Measurements from ENCODE around the gene SLC44A1.

DNA sequence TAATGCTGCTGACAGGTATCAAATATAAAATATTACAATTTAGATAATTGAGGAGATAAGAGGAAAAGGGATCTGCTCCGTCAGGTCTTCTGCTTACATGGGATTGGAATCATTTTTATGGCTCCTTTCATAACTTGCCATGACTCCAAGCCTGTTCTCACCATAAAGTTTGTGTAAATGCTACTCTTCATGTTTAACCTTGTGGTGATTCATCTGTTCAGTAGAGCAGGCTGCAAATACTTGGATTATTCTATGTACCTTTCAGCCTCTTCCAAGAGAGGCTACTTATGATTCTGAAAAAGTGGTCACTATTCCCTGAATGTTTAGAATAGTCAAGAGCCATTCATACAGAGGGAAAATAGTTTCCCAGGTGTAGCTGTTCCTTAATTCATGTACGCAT is 66.9 kb downstream of the SLC44A1 start:
- TF ChIP-seq CTCF (IDR thresholded peaks at IDR 0.05; ENCODE audit: low read depth, low read length) (no peak), POLR2A (IDR thresholded peaks at IDR 0.05; ENCODE audit: extremely low read depth, insufficient read length) (no peak)
- TF ChIP-seq, protein P1, sequence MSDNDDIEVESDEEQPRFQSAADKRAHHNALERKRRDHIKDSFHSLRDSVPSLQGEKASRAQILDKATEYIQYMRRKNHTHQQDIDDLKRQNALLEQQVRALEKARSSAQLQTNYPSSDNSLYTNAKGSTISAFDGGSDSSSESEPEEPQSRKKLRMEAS (IDR thresholded peaks at IDR 0.05; ENCODE audit: low read depth, low read length) = no peak

Measured in NB4 (cell line).